ENCODE results near the gene BCL2.

BCL2 gene

GRCh38 chr18:63259567-63260379 is 59.8 kb downstream of the BCL2 start:
- no peak for ATAC-seq
- no peak for TF ChIP-seq BACH2 (CRISPR knock-in tag; IDR thresholded peaks at IDR 0.05; ENCODE audit: borderline replicate concordance)
- no peak for TF ChIP-seq CSDC2 (CRISPR knock-in tag; IDR thresholded peaks at IDR 0.05)
- TF ChIP-seq TCF4 (CRISPR knock-in tag; IDR thresholded peaks at IDR 0.05; ENCODE audit: borderline replicate concordance): no peak
- TF ChIP-seq CREB5 (CRISPR knock-in tag; IDR thresholded peaks at IDR 0.05; ENCODE audit: low read depth): no peak
- no peak for TF ChIP-seq ZNF8 (CRISPR knock-in tag; IDR thresholded peaks at IDR 0.05)
- no peak for TF ChIP-seq ISL1 (CRISPR knock-in tag; IDR thresholded peaks at IDR 0.05)
- no peak for TF ChIP-seq ZFP3 (CRISPR knock-in tag; IDR thresholded peaks at IDR 0.05)
- TF ChIP-seq POU6F1 (CRISPR knock-in tag; IDR thresholded peaks at IDR 0.05; ENCODE audit: borderline replicate concordance, low read depth): no peak

DNA sequence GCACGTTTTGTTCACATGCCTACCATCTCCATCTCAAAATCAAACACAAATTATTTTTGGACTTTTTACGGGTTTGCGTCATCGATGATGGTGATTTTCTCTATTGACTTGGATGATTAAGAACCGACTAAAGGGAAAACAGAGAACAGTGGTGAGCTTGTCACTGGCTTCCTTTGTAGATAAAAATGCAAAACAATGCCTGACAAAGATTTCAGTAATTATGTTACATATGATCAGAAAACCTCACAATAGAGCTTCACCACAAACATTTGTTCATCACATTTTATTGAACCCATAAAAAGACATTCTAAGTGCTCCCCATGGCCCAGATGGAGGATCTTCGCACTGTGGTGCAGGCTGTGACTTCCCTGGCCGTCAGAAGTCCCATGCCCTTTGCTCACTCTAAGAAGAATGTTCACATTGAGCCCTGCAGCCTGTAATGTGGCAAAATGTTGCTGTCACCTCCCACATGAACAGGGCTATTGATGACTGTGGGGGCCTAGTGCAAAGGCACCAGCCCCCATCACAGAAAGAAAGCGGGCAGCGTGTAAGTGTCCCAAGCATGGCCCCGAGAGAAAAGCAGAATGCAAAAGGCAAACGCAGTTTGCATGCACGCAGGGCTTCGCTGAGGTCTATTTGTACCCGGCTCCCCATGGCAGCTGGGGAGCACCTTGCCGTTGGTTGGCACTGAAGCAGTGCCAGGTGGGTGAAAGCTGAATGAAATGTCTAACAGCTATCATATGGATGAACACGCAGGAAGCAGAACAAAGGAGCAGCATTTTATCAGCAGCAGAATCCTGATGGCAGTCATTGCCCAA is 60.6 kb downstream of the BCL2 start:
- TF ChIP-seq TSHZ2 (CRISPR knock-in tag; IDR thresholded peaks at IDR 0.05): no peak
- TF ChIP-seq OSR1 (CRISPR knock-in tag; IDR thresholded peaks at IDR 0.05): no peak
- no peak for ATAC-seq

- TF ChIP-seq TCF4 (CRISPR knock-in tag; IDR thresholded peaks at IDR 0.05; ENCODE audit: borderline replicate concordance): no peak
- no peak for TF ChIP-seq TSHZ2 (CRISPR knock-in tag; IDR thresholded peaks at IDR 0.05)
- no peak for TF ChIP-seq SNAI2 (CRISPR knock-in tag; IDR thresholded peaks at IDR 0.05)
- no peak for TF ChIP-seq CREB5 (CRISPR knock-in tag; IDR thresholded peaks at IDR 0.05; ENCODE audit: low read depth)
- no peak for TF ChIP-seq ESRRG (CRISPR knock-in tag; IDR thresholded peaks at IDR 0.05)
- TF ChIP-seq GLIS3 (CRISPR knock-in tag; IDR thresholded peaks at IDR 0.05): no peak
- no peak for TF ChIP-seq ZFP3 (CRISPR knock-in tag; IDR thresholded peaks at IDR 0.05)
- no peak for TF ChIP-seq ZC3H10 (CRISPR knock-in tag; IDR thresholded peaks at IDR 0.05)
- TF ChIP-seq ZNF8 (CRISPR knock-in tag; IDR thresholded peaks at IDR 0.05): no peak
- no peak for TF ChIP-seq BACH2 (CRISPR knock-in tag; IDR thresholded peaks at IDR 0.05; ENCODE audit: borderline replicate concordance)
- no peak for TF ChIP-seq PATZ1 (CRISPR knock-in tag; IDR thresholded peaks at IDR 0.05; ENCODE audit: borderline replicate concordance)
- TF ChIP-seq RARB (CRISPR knock-in tag; IDR thresholded peaks at IDR 0.05): no peak
- no peak for TF ChIP-seq ZNF70 (CRISPR knock-in tag; IDR thresholded peaks at IDR 0.05)
- no peak for ATAC-seq
Observed at GRCh38 chr18:63257453-63257852, 62.1 kb downstream of the BCL2 start.

Data from SK-N-SH treated with all-trans-retinoic acid at 6 μM for 48 hours (cell line).